GM18498 (cell line): ENCODE measurements around the gene PCDHGA8.
"Not testable (repeated sequence)": the region's sequence is repeated elsewhere in the genome, so short reads cannot be mapped to it uniquely, and the experiment has no call there.

Source experiments
- ATAC-seq: cut with Tn5 transposase; IDR thresholded peaks from one replicate; pipeline ENCODE4 v1.9.1; 2021; ENCODE audit warnings: mild to moderate bottlenecking, moderate library complexity; ENCODE audit not compliant: unreplicated experiment

PCDHGA8 gene

GRCh38 chr5:141399555-141400258 lies 7.3 kb downstream of the PCDHGA8 start:
- ATAC-seq, result no peak

GRCh38 chr5:141402553-141403243 lies 10.3 kb downstream of the PCDHGA8 start, which contains the start of gene PCDHGA9:
TSS of gene PCDHGA9 (plus strand) at chr5:141402778. CDS start at chr5:141402953, 175 bp downstream.
- no peak for ATAC-seq

GRCh38 chr5:141403387-141403786 lies 11.0 kb downstream of the PCDHGA8 start:
- no peak for ATAC-seq

DNA sequence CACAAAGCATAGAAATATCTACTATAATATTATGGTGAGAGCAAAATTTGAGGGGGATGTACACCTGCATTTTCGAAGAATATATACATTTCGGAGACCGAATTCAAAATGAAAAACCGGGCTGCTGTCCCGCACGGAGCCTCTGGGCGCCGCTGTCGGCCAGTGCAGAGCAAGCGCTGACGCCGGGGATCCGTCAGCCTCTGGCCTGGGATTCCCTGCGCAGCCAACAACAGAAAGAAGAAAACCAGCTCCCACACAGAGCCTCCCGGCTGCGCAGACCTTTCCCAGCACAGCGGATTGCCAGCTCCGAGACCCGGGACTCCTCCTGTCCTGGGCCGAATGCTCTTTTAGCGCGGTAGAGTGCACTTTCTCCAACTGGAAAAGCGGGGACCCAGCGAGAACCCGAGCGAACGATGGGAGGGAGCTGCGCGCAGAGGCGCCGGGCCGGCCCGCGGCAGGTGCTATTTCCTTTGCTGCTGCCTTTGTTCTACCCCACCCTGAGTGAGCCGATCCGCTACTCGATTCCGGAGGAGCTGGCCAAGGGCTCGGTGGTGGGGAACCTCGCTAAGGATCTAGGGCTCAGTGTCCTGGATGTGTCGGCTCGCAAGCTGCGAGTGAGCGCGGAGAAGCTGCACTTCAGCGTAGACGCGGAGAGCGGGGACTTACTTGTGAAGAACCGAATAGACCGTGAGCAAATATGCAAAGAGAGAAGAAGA lies 15.5 kb downstream of the PCDHGA8 start, which contains the start of gene PCDHGB6:
Gene PCDHGB6, plus strand, starts transcription at position 232 of the 716 bp plus-strand sequence. Its CDS starts 182 bp downstream, at position 414.
- not testable (repeated sequence) for ATAC-seq

DNA sequence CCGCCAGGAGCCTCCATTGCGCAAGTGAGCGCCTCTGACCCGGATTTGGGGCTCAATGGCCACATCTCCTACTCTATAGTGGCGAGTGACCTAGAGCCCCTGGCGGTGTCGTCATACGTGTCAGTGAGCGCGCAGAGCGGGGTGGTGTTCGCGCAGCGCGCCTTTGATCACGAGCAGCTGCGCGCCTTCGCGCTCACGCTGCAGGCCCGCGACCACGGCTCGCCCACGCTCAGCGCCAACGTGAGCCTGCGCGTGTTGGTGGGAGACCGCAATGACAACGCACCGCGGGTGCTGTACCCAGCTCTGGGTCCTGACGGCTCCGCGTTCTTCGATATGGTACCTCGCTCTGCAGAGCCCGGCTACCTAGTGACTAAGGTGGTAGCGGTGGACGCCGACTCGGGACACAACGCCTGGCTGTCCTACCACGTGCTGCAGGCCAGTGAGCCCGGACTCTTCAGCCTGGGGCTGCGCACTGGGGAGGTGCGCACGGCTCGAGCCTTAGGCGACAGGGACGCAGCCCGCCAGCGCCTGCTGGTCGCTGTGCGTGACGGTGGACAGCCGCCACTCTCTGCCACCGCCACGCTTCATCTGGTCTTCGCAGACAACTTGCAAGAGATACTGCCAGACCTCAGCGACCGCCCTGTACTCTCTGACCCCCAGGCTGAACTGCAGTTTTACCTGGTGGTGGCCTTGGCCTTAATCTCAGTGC lies 17.3 kb downstream of the PCDHGA8 start:
- ATAC-seq, result no peak

- ATAC-seq, result no peak
Measured at GRCh38 chr5:141411575-141411974, 19.1 kb downstream of the PCDHGA8 start.

GRCh38 chr5:141412854-141413539 lies 20.6 kb downstream of the PCDHGA8 start, which contains the start of gene PCDHGA10:
TSS of gene PCDHGA10 (plus strand) at chr5:141412987. CDS start at chr5:141413176, 189 bp downstream.
- peak; percentile 86 for ATAC-seq

GRCh38 chr5:141413540-141414069 lies 21.2 kb downstream of the PCDHGA8 start:
- ATAC-seq, result no peak

GRCh38 chr5:141414548-141415274 lies 22.3 kb downstream of the PCDHGA8 start:
- not testable (repeated sequence) for ATAC-seq

- not testable (repeated sequence) for ATAC-seq
Measured at GRCh38 chr5:141415275-141415618, 22.8 kb downstream of the PCDHGA8 start.

GRCh38 chr5:141417494-141418172 lies 25.2 kb downstream of the PCDHGA8 start, which contains the start of gene PCDHGB7:
TSS of gene PCDHGB7 (plus strand) at chr5:141417677. CDS start at chr5:141417860, 183 bp downstream.
- ATAC-seq, result peak; percentile 68

DNA sequence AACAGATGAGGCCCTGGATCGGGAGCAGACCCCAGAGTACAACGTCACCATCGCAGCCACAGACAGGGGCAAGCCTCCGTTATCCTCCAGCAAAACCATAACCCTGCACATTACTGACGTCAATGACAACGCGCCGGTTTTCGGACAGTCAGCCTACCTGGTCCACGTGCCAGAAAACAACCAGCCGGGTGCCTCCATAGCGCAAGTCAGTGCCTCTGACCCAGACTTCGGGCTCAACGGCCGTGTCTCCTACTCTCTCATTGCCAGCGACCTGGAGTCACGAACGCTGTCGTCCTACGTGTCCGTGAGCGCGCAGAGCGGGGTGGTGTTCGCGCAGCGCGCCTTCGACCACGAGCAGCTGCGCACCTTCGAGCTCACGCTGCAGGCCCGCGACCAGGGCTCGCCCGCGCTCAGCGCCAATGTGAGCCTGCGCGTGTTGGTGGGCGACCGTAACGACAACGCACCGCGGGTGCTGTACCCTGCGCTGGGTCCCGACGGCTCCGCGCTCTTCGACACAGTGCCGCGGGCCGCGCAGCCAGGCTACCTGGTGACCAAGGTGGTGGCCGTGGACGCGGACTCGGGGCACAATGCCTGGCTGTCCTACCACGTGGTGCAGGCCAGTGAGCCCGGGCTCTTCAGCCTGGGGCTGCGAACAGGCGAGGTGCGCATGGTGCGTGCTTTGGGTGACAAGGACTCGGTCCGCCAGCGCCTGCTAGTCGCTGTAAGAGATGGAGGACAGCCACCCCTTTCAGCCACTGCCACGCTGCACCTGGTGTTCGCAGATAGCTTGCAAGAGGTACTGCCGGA lies 26.8 kb downstream of the PCDHGA8 start:
- no peak for ATAC-seq

DNA sequence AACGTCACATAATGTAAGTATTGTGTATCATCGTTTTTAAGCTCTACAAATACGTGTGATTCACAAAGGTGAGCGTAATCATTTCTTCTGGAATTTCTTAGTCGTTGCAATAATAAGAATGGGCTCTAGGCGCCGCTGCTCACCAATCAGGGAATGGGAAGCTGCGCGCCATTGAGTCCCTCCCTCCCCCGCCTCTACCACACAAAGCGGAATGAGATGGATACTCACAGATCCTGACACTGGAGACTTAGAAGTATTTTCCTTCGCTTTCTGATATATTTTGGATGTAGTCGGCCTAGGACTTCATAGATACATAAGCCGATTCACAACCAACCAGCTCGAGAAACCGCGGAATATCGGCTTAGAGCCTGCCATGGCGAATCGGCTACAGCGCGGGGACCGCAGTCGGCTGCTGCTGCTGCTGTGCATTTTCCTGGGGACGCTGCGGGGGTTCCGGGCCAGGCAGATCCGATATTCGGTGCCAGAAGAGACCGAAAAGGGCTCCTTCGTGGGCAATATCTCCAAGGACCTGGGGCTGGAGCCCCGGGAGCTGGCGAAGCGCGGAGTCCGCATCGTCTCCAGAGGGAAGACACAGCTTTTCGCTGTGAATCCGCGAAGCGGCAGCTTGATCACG lies 28.5 kb downstream of the PCDHGA8 start, which contains the start of gene PCDHGA11:
Gene PCDHGA11, plus strand, starts transcription at position 197 of the 634 bp plus-strand sequence. Its CDS starts 177 bp downstream, at position 374.
- peak; percentile 65 for ATAC-seq

DNA sequence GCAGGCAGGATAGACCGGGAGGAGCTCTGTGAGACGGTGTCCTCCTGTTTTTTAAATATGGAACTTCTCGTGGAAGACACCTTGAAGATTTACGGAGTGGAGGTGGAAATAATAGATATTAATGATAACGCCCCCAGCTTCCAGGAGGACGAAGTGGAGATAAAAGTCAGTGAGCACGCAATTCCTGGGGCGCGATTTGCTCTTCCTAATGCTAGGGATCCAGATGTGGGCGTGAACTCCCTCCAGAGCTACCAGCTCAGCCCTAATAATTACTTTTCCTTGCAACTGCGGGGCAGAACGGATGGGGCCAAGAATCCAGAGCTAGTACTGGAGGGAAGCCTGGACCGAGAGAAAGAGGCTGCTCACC lies 29.0 kb downstream of the PCDHGA8 start:
- ATAC-seq, result no peak

DNA sequence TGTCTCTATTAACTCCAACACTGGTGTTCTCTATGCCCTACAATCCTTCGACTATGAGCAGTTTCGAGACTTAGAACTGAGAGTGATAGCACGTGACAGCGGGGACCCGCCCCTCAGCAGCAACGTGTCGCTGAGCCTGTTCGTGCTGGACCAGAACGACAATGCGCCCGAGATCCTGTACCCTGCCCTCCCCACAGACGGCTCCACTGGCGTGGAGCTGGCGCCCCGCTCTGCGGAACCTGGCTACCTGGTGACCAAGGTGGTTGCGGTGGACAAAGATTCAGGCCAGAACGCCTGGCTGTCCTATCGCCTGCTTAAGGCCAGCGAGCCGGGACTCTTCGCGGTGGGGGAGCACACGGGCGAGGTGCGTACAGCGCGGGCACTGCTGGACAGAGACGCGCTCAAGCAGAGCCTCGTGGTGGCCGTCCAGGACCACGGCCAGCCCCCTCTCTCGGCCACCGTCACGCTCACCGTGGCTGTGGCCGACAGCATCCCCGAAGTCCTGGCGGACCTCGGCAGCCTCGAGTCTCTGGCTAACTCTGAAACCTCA lies 30.4 kb downstream of the PCDHGA8 start:
- no peak for ATAC-seq

GRCh38 chr5:141427783-141428426 lies 35.5 kb downstream of the PCDHGA8 start:
- ATAC-seq, result no peak
